Right atrium auricular region (tissue), 2 donors: ENCODE measurements around the gene RDH5. TPM values are rescaled to one million over a fixed set of nuclear protein-coding genes. Genes with fewer than 3 reads are reported as not detected.
A peak's percentile ranks its signal among the peaks of the same experiment; 100 is the strongest.

ENCODE experiments used
- DNase-seq: peaks from one replicate; pipeline ENCODE4 v3.0.0-alpha.2; 2019; ENCODE audit warnings: low spot score
- H3K27ac ChIP-seq, 2 donors: fragments of 200-600 bp; sonication (generic); 1 replicate in 1 of 2; 2 replicates in 1 of 2; pipeline ENCODE4 v1.5.1; 2016 to 2019
- H3K27me3 ChIP-seq, 2 donors: fragments of 200-600 bp; sonication (generic); one replicate each; pipeline versions ENCODE4 v1.5.1 to v1.6.0; 2017 to 2019
- H3K36me3 ChIP-seq: fragments of 200-600 bp; sonication (generic); one replicate; pipeline ENCODE4 v1.5.1; 2016
- H3K4me1 ChIP-seq, 2 donors: fragments of 200-600 bp; sonication (generic); one replicate each; pipeline versions ENCODE4 v1.5.1 to v1.6.0; 2017 to 2019
- H3K4me3 ChIP-seq, 2 donors: fragments of 200-600 bp; sonication (generic); 1 replicate in 1 of 2; 2 replicates in 1 of 2; pipeline ENCODE4 v1.5.1; 2017 to 2019; ENCODE audit warnings: mild to moderate bottlenecking in 1 of 2, moderate library complexity in 1 of 2
- H3K9me3 ChIP-seq, 2 donors: fragments of 200-600 bp; sonication (generic); one replicate each; pipeline ENCODE4 v1.5.1; 2019
- CTCF ChIP-seq, 2 donors: fragments of 200-600 bp; sonication (generic); IDR thresholded peaks; one replicate each; pipeline ENCODE4 v1.5.1; 2019; ENCODE audit warnings: antibody characterized with exemption in 2 of 2
- total RNA-seq, 2 donors: library from RNA; depleted of rRNA; stranded (reverse); fragments of >200 nt; gene quantifications; one replicate each; pipeline ENCODE4 v1.1.0, GENCODE V29; 2016

The RDH5 gene
- total RNA-seq, 2 donors from 2014 or later, result 13.0 to 22.4 TPM

GRCh38 chr12:55715833-55716581 lies 4.2 kb upstream of the RDH5 start, which contains the start of gene BLOC1S1:
BLOC1S1 (plus strand) TSS chr12:55716046; CDS start chr12:55716052, 6 bp downstream.
- H3K9me3 ChIP-seq, result no peaks in the 10 kb centered on the region
- no peaks in the 10 kb centered on the region for H3K27me3 ChIP-seq
- peak within 1 kb of the TSS; percentile 59 to 69 for H3K4me3 ChIP-seq
- peak; percentile 95 for DNase-seq
- H3K36me3 ChIP-seq, result no peaks in the 10 kb centered on the region
- H3K4me1 ChIP-seq, result peaks cover 0 to 78% of the 10 kb centered on the region in 2 donors
- peak within 1 kb of the TSS; percentile 93 to 95 for H3K27ac ChIP-seq
- TF ChIP-seq CTCF (IDR thresholded peaks at IDR 0.05), result no peak

- H3K36me3 ChIP-seq, result no peaks in the 10 kb centered on the region
- peak overlapping the region; percentile 93 to 95 for H3K27ac ChIP-seq
- no peak for DNase-seq
- H3K4me1 ChIP-seq, result peaks cover 0 to 84% of the 10 kb centered on the region in 2 donors
- H3K27me3 ChIP-seq, result no peaks in the 10 kb centered on the region
- no peaks in the 10 kb centered on the region for H3K9me3 ChIP-seq
- peak overlapping the region; percentile 59 to 69 for H3K4me3 ChIP-seq
- TF ChIP-seq CTCF (IDR thresholded peaks at IDR 0.05), result no peak
Measured at GRCh38 chr12:55716582-55716957, 3.6 kb upstream of the RDH5 start.

GRCh38 chr12:55717011-55718007 lies 2.9 kb upstream of the RDH5 start:
- DNase-seq, result no peak
- no peak for TF ChIP-seq CTCF (IDR thresholded peaks at IDR 0.05)
- peak overlapping the region; percentile 93 to 95 for H3K27ac ChIP-seq
- no peaks in the 10 kb centered on the region for H3K36me3 ChIP-seq
- H3K9me3 ChIP-seq, result no peaks in the 10 kb centered on the region
- peak overlapping the region; percentile 59 to 69 for H3K4me3 ChIP-seq
- H3K4me1 ChIP-seq, result peaks cover 0 to 86% of the 10 kb centered on the region in 2 donors
- no peaks in the 10 kb centered on the region for H3K27me3 ChIP-seq

GRCh38 chr12:55718015-55718414 lies 2.2 kb upstream of the RDH5 start:
- peaks cover 0 to 82% of the 10 kb centered on the region in 2 donors for H3K4me1 ChIP-seq
- no peak for DNase-seq
- H3K27me3 ChIP-seq, result no peaks in the 10 kb centered on the region
- peak overlapping the region; percentile 93 to 95 for H3K27ac ChIP-seq
- TF ChIP-seq CTCF (IDR thresholded peaks at IDR 0.05), result no peak
- H3K9me3 ChIP-seq, result no peaks in the 10 kb centered on the region
- no peaks in the 10 kb centered on the region for H3K36me3 ChIP-seq
- no peak overlapping the region for H3K4me3 ChIP-seq

- no peak for TF ChIP-seq CTCF (IDR thresholded peaks at IDR 0.05)
- H3K4me1 ChIP-seq, result peaks cover 0 to 82% of the 10 kb centered on the region in 2 donors
- no peaks in the 10 kb centered on the region for H3K27me3 ChIP-seq
- peak overlapping the region; percentile 93 to 95 for H3K27ac ChIP-seq
- no peaks in the 10 kb centered on the region for H3K9me3 ChIP-seq
- DNase-seq, result no peak
- H3K36me3 ChIP-seq, result peaks cover under 1% of the 10 kb centered on the region
- no peak overlapping the region for H3K4me3 ChIP-seq
Measured at GRCh38 chr12:55718624-55719275, 1.4 kb upstream of the RDH5 start.
